Activated CD4-positive, alpha-beta T cell treated with anti-CD3 and anti-CD28 coated beads, Interleukin-2, amount 10 ng/mL, durations not matched to agents 24 days and 14 days (primary cell): Measurements from ENCODE around the gene REPS2. TPM values are rescaled to one million over a fixed set of nuclear protein-coding genes. Genes with fewer than 3 reads are reported as not detected.

Source experiments
- DNase-seq: peaks from one replicate; pipeline ENCODE4 v3.0.0; 2022
- H3K27ac Mint-ChIP-seq: one replicate; pipeline ENCODE4 v1.8.0; 2022; ENCODE audit warnings: mild to moderate bottlenecking, mixed read lengths
- H3K27me3 Mint-ChIP-seq: one replicate; pipeline ENCODE4 v1.8.0; 2022; ENCODE audit warnings: mixed read lengths
- H3K36me3 Mint-ChIP-seq: one replicate; pipeline ENCODE4 v1.8.0; 2022; ENCODE audit warnings: low read depth, mild to moderate bottlenecking, mixed read lengths
- H3K4me1 Mint-ChIP-seq: one replicate; pipeline ENCODE4 v1.8.0; 2021; ENCODE audit warnings: mixed read lengths
- H3K4me3 Mint-ChIP-seq: one replicate; pipeline ENCODE4 v1.8.0; 2022; ENCODE audit warnings: mild to moderate bottlenecking, moderate library complexity, mixed read lengths
- H3K9me3 Mint-ChIP-seq: one replicate; pipeline ENCODE4 v1.8.0; 2021; ENCODE audit warnings: mixed read lengths
- intact Hi-C: fragments of 100-400 bp; cut with micrococcal nuclease; formaldehyde crosslinking; loops from one replicate; pipeline ENCODE4 v1.15.1; 2023
- total RNA-seq: library from RNA; stranded (reverse); gene quantifications from 2 replicates; pipeline ENCODE4 v1.2.3, GENCODE V29; 2022

The REPS2 gene
- total RNA-seq, 1 donor from 2014 or later = not detected

GRCh38 chrX:17024886-17025285 is 78.4 kb downstream of the REPS2 start:
- no peak overlapping the region for H3K27ac Mint-ChIP-seq
- no peak for DNase-seq

GRCh38 chrX:17025621-17026302 is 79.3 kb downstream of the REPS2 start:
- H3K9me3 Mint-ChIP-seq = no peaks in the 10 kb centered on the region
- DNase-seq = no peak
- H3K27me3 Mint-ChIP-seq = peaks cover 3% of the 10 kb centered on the region
- intact Hi-C loops = no loop called here
- H3K27ac Mint-ChIP-seq = no peak overlapping the region
- H3K4me3 Mint-ChIP-seq = no peak overlapping the region
- H3K4me1 Mint-ChIP-seq = peaks cover 2% of the 10 kb centered on the region
- H3K36me3 Mint-ChIP-seq = no peaks in the 10 kb centered on the region

More at GRCh38 chrX:17024886-17025285, 78.4 kb downstream of the REPS2 start:
- H3K27me3 Mint-ChIP-seq = no peaks in the 10 kb centered on the region
- H3K9me3 Mint-ChIP-seq = no peaks in the 10 kb centered on the region
- H3K36me3 Mint-ChIP-seq = no peaks in the 10 kb centered on the region
- H3K4me1 Mint-ChIP-seq = no peaks in the 10 kb centered on the region
- intact Hi-C loops = no loop called here
- no peak overlapping the region for H3K4me3 Mint-ChIP-seq

GRCh38 chrX:17027931-17028330 is 81.5 kb downstream of the REPS2 start:
- intact Hi-C loops = no loop called here
- Mint-ChIP-seq H3K27me3 (peaks cover 5% of the 10 kb centered on the region), H3K4me3 (no peak overlapping the region), H3K36me3 (no peaks in the 10 kb centered on the region), H3K4me1 (peaks cover 2% of the 10 kb centered on the region), H3K9me3 (no peaks in the 10 kb centered on the region), H3K27ac (no peak overlapping the region)
- no peak for DNase-seq

GRCh38 chrX:17028356-17028755 is 81.9 kb downstream of the REPS2 start:
- peaks cover 5% of the 10 kb centered on the region for H3K27me3 Mint-ChIP-seq
- H3K4me3 Mint-ChIP-seq = no peak overlapping the region
- no peaks in the 10 kb centered on the region for H3K36me3 Mint-ChIP-seq

GRCh38 chrX:17030092-17030491 is 83.6 kb downstream of the REPS2 start:
- intact Hi-C loops = no loop called here
- no peak for DNase-seq
- Mint-ChIP-seq H3K27ac (no peak overlapping the region), H3K36me3 (no peaks in the 10 kb centered on the region), H3K9me3 (no peaks in the 10 kb centered on the region), H3K4me1 (peaks cover 2% of the 10 kb centered on the region), H3K27me3 (peaks cover 5% of the 10 kb centered on the region), H3K4me3 (no peak overlapping the region)

More at GRCh38 chrX:17028356-17028755, 81.9 kb downstream of the REPS2 start:
- Mint-ChIP-seq H3K9me3 (no peaks in the 10 kb centered on the region), H3K27ac (no peak overlapping the region), H3K4me1 (peaks cover 2% of the 10 kb centered on the region)
- intact Hi-C loops = no loop called here
- no peak for DNase-seq

- H3K36me3 Mint-ChIP-seq = no peaks in the 10 kb centered on the region
- H3K9me3 Mint-ChIP-seq = no peaks in the 10 kb centered on the region
- H3K27me3 Mint-ChIP-seq = peaks cover 5% of the 10 kb centered on the region
- H3K4me1 Mint-ChIP-seq = peaks cover 2% of the 10 kb centered on the region
- no peak for DNase-seq
- no peak overlapping the region for H3K4me3 Mint-ChIP-seq
- no peak overlapping the region for H3K27ac Mint-ChIP-seq
- intact Hi-C loops = no loop called here
Measured at GRCh38 chrX:17030580-17031270, 84.3 kb downstream of the REPS2 start.

GRCh38 chrX:17031827-17032226 is 85.4 kb downstream of the REPS2 start:
- peaks cover 2% of the 10 kb centered on the region for H3K4me1 Mint-ChIP-seq
- no peak for DNase-seq
- no peaks in the 10 kb centered on the region for H3K36me3 Mint-ChIP-seq
- H3K27ac Mint-ChIP-seq = no peak overlapping the region
- peaks cover 5% of the 10 kb centered on the region for H3K27me3 Mint-ChIP-seq
- no peak overlapping the region for H3K4me3 Mint-ChIP-seq
- no peaks in the 10 kb centered on the region for H3K9me3 Mint-ChIP-seq
- intact Hi-C loops = no loop called here

GRCh38 chrX:17032351-17032750 is 85.9 kb downstream of the REPS2 start:
- Mint-ChIP-seq H3K36me3 (no peaks in the 10 kb centered on the region), H3K9me3 (no peaks in the 10 kb centered on the region), H3K27ac (no peak overlapping the region), H3K4me1 (peaks cover 2% of the 10 kb centered on the region), H3K27me3 (peaks cover 5% of the 10 kb centered on the region), H3K4me3 (no peak overlapping the region)
- DNase-seq = no peak
- intact Hi-C loops = no loop called here

GRCh38 chrX:17033225-17033624 is 86.8 kb downstream of the REPS2 start:
- Mint-ChIP-seq H3K9me3 (no peaks in the 10 kb centered on the region), H3K36me3 (no peaks in the 10 kb centered on the region), H3K4me3 (no peak overlapping the region), H3K27me3 (peaks cover 5% of the 10 kb centered on the region), H3K4me1 (peaks cover 2% of the 10 kb centered on the region), H3K27ac (no peak overlapping the region)
- intact Hi-C loops = no loop called here
- no peak for DNase-seq

- H3K36me3 Mint-ChIP-seq = no peaks in the 10 kb centered on the region
- H3K27ac Mint-ChIP-seq = no peak overlapping the region
- intact Hi-C loops = no loop called here
- H3K27me3 Mint-ChIP-seq = peaks cover 4% of the 10 kb centered on the region
- DNase-seq = no peak
- peaks cover 1% of the 10 kb centered on the region for H3K4me1 Mint-ChIP-seq
- H3K4me3 Mint-ChIP-seq = no peak overlapping the region
- no peaks in the 10 kb centered on the region for H3K9me3 Mint-ChIP-seq
Measured at GRCh38 chrX:17035111-17035510, 88.7 kb downstream of the REPS2 start.

- H3K4me3 Mint-ChIP-seq = no peak overlapping the region
- no peaks in the 10 kb centered on the region for H3K9me3 Mint-ChIP-seq
- intact Hi-C loops = no loop called here
- no peaks in the 10 kb centered on the region for H3K36me3 Mint-ChIP-seq
- no peaks in the 10 kb centered on the region for H3K27me3 Mint-ChIP-seq
- no peaks in the 10 kb centered on the region for H3K4me1 Mint-ChIP-seq
- no peak overlapping the region for H3K27ac Mint-ChIP-seq
- no peak for DNase-seq
Measured at GRCh38 chrX:17036171-17036961, 89.9 kb downstream of the REPS2 start.

- no peak for DNase-seq
- H3K4me3 Mint-ChIP-seq = no peak overlapping the region
Measured at GRCh38 chrX:17038277-17038676, 91.8 kb downstream of the REPS2 start.

GRCh38 chrX:17038681-17039161 is 92.3 kb downstream of the REPS2 start:
- no peak overlapping the region for H3K4me3 Mint-ChIP-seq
- H3K9me3 Mint-ChIP-seq = no peaks in the 10 kb centered on the region
- DNase-seq = no peak
- no peak overlapping the region for H3K27ac Mint-ChIP-seq
- H3K4me1 Mint-ChIP-seq = no peaks in the 10 kb centered on the region
- no peaks in the 10 kb centered on the region for H3K27me3 Mint-ChIP-seq
- intact Hi-C loops = no loop called here
- no peaks in the 10 kb centered on the region for H3K36me3 Mint-ChIP-seq

More at GRCh38 chrX:17038277-17038676, 91.8 kb downstream of the REPS2 start:
- no peak overlapping the region for H3K27ac Mint-ChIP-seq
- H3K27me3 Mint-ChIP-seq = no peaks in the 10 kb centered on the region
- intact Hi-C loops = no loop called here
- H3K4me1 Mint-ChIP-seq = no peaks in the 10 kb centered on the region
- H3K36me3 Mint-ChIP-seq = no peaks in the 10 kb centered on the region
- no peaks in the 10 kb centered on the region for H3K9me3 Mint-ChIP-seq

- no peak for DNase-seq
- Mint-ChIP-seq H3K4me1 (no peaks in the 10 kb centered on the region), H3K36me3 (no peaks in the 10 kb centered on the region), H3K27me3 (no peaks in the 10 kb centered on the region), H3K9me3 (no peaks in the 10 kb centered on the region), H3K27ac (no peak overlapping the region), H3K4me3 (no peak overlapping the region)
- intact Hi-C loops = no loop called here
Measured at GRCh38 chrX:17039826-17040225, 93.4 kb downstream of the REPS2 start.
